Measurements from ENCODE around the gene ERF.

GRCh38 chr19:42206871-42207755 is 47.8 kb downstream of the ERF start:
- TF ChIP-seq CTCF (conservative IDR thresholded peaks at IDR 0.05; ENCODE audit: low read depth, low read length) (no peak), EZH2 (IDR thresholded peaks at IDR 0.05; ENCODE audit: low read length, unreplicated experiment) (no peak), EZH2phosphoT487 (IDR thresholded peaks at IDR 0.05; ENCODE audit: borderline replicate concordance, low read length) (no peak)

Measured in PC-3 (cell line).